Endometrial microvascular endothelial cells (primary cell): ENCODE measurements around the gene PPP1R18. TPM values are rescaled to one million over a fixed set of nuclear protein-coding genes. Genes with fewer than 3 reads are reported as not detected.

ENCODE experiments used
- in situ Hi-C: cut with HindIII; loops from 2 replicates; pipeline ENCODE4 v1.10.0; 2017; ENCODE audit warnings: low sequenced_read_pairs, low pct_unique_long_range_greater_than_20kb; ENCODE audit errors: inconsistent ontology term
- total RNA-seq: library from RNA; depleted of rRNA; stranded (reverse); fragments of >200 nt; gene quantifications from one replicate; pipeline ENCODE4 v1.2.3, GENCODE V29; 2015; ENCODE audit errors: inconsistent ontology term

PPP1R18 gene
- total RNA-seq, 1 donor from 2014 or later: 86.2 TPM

DNA sequence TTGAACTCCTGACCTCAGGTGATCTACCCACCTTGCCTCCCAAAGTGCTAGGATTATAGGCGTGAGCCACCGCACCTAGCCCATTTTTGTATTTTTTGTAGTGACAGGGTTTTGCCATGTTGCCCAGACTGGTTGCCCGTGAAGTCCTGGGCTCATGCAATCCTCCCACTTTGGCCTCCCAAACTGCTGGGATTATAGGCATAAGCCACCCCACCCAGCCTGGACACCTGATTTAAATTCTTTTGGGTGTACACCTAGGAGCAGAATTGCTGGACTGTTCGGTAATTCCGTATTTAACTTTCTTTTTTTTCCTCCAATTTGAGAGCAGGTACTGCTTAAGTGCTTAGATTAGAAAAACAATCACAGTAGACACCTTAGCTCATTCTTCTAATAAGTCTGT is 10.0 kb upstream of the PPP1R18 start:
- in situ Hi-C loops: no loop called here

GRCh38 chr6:30691208-30691847 is 4.9 kb upstream of the PPP1R18 start:
- in situ Hi-C loops: no loop called here

DNA sequence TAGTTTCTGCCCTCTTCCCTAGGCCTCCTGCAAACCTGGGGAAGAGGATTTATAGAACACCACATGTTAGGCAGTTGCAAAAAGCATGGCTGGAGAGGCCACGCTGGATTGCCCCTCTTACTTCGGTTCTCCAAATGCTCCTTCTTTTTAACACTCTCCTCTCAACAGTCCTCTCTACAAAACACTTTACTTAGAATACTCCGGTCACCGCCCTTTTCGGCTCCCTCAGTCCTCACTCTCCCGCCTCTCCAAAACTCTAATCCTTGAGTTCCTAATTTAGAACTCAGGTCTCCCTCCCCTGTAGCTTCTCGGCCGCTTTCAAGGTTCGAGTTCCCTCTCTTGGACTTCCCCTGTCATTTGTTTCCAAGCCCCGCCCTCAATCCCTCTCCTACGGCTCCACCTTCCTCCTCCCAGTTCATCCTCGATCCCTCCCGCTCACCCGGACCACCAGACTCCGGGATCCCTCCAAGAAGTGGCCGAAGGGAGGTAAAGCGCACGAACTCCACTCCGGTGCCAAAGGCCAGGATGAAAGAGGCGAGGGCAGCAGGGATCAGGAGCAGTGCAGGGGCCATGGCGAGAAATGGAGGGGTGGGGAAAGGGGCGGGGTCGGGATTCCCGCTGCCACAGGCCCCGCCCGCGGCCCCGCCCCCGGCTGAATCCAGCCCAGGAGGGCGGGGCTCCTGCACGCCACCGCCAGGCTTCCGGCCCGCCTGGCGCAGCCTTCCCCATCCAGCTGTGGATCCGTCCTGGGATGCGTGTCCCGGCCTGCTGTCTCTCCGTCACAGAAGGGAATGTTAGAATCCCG is 4.2 kb upstream of the PPP1R18 start, which contains the start of gene NRM:
NRM (minus strand) TSS at position 582 of the 805 bp plus-strand sequence; CDS start at position 572, 10 bp downstream.
- in situ Hi-C loops: no loop called here

DNA sequence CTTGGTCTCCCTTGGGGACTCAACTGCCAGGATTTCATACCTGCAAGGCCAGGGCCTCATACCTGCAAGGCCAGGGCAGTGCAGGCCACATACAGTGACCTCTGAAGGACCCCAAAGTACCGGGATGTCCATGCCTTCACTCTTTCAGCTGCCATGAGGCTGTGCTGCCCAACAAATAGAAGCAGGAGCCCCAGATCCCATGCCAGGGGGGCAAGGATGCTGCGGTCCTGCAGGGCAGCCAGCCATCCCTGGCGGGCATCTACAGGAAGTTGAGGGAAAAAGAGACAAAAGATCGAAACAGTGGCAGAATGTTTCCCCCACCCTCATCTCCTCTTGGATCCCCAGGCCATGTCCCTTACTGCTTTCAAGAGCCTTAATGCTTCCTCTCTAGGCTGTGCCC is 3.5 kb upstream of the PPP1R18 start:
- in situ Hi-C loops: loop anchor here (10.0 kb wide), 1 partner anchor 145 kb away; no protein-coding TSS in a partner anchor

DNA sequence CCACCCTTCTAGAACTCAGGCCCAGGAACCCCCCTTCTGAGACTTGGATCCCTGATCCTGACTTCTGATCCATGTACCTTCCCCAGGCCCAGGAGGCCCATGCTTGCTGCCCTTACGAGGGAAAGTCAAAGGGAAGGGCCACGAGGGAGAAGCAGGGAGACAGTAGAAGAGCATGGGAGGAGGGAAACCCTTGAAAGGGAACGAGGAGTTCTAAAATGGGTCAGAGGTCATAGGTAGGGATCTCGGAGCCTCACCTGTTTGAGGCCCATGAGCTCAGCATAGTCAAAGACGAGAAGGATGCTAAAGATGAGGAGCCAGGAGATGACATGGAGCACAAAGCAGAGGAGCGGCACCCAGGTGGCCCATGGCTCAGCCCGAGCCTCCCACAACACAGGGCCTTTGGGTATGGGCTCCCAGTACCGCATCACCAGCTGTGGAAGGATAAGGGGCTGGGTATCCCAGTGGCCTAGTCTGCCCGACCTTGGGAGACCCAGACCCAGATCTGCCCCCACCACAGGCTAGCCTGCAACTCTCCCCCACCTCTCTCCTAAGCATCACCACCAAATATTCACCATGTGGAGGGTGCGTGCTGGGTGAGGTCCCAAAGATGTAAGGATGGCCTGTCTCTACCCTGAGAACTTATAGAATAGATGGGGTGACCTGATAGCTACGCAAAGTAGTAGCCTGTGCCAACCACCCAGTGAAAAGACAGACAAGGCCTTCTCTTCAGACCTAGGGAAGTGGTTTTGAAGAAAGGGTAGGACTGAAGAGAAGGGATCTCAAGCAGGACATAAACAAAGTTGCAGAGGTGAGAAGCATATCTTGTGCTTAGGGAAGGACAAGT is 2.8 kb upstream of the PPP1R18 start:
- in situ Hi-C loops: loop anchor here (10.0 kb wide), 1 partner anchor 144 kb away; no protein-coding TSS in a partner anchor

- in situ Hi-C loops: loop anchor here (10.0 kb wide), 1 partner anchor 144 kb away; no protein-coding TSS in a partner anchor
Observed at GRCh38 chr6:30688569-30688968, 2.1 kb upstream of the PPP1R18 start.

DNA sequence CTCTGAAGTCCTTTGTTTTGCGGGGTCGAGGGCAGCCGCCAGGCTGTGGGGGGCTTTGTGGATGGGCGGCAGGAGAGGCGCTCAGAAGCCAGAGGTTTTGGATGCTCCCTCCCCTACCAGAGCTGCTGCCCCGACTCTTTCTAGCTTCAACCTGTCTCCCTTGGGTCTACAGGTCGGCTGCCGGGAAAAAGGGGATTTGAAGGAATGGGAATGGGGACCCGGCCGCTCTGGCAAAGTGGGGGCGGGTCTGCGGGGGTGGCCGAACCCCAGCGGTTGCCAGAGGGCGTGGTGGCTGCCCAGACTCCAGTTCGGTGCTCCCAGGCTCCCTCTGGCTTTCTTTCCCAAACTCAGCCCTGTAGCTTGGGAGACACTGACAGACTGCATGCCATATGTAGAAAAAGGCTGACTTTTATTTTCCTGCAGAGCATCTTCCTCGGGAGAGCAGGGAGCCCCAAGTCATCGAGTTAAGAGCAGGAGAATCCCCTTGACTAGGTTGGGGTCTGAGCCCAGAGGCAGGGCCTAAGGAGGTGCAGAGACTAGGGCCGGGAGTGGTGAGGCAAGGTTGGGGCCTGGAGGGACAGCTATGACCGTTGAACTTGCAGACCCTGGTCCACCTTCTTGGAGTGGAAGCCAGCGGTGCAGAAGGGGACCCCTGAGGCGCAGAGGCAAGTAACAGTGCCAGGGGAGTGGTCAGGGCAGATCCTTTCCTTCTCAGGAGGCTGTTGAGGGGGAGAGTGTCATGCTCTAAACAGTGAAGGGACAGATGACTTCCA is 1.4 kb upstream of the PPP1R18 start:
- in situ Hi-C loops: loop anchor here (10.0 kb wide), 1 partner anchor 143 kb away; no protein-coding TSS in a partner anchor

- in situ Hi-C loops: loop anchor here (10.0 kb wide), 1 partner anchor 142 kb away; no protein-coding TSS in a partner anchor
Observed at GRCh38 chr6:30686908-30687658, 638 bp upstream of the PPP1R18 start.

- in situ Hi-C loops: loop anchor here (10.0 kb wide), 1 partner anchor 141 kb away; no protein-coding TSS in a partner anchor
Observed at GRCh38 chr6:30685157-30686008, 1.1 kb downstream of the PPP1R18 start.

- in situ Hi-C loops: loop anchor here (10.0 kb wide), 1 partner anchor 140 kb away; no protein-coding TSS in a partner anchor
Observed at GRCh38 chr6:30684386-30685156, 1.9 kb downstream of the PPP1R18 start.

GRCh38 chr6:30683980-30684338 is 2.5 kb downstream of the PPP1R18 start:
- in situ Hi-C loops: loop anchor here (10.0 kb wide), 1 partner anchor 139 kb away; no protein-coding TSS in a partner anchor

DNA sequence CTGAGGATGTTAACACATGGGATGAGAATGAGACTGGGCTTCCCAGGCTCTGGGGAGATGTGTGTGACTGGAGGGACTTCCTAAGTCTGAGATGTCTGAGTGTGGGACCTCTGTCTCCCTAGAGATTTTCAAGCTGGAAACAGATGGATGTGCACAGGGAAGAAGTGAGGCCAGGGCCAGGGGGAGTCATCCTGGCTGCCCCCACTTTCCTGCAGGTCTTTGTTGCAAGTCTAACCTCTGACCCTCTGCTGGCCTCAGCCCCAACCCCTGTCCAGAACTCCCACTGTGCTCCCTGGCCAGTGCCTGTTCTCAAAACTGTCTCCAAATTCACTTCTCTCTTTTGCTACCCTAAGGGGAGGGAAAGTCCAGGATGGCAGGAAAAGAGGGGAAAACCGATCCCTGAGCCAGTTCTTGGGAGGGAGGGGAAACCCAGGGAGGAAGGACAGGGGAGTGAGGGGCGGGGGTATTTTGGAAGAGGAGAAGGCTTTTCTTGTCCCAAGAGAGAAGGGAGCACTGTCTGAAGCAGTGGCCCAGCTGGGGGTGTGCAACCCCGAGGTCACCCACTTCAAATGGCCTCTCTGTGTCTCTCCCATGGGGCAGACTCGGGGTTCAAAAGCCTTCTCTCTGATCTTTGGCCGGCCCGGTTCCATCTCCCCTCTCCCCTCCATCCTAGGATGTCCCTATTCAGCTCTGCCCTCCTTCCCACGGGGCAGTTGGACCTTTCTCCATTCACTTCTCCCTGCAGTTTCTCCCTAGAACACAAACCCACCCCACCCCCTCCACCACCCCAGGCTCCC is 3.1 kb downstream of the PPP1R18 start:
- in situ Hi-C loops: loop anchor here (10.0 kb wide), 1 partner anchor 139 kb away; no protein-coding TSS in a partner anchor

DNA sequence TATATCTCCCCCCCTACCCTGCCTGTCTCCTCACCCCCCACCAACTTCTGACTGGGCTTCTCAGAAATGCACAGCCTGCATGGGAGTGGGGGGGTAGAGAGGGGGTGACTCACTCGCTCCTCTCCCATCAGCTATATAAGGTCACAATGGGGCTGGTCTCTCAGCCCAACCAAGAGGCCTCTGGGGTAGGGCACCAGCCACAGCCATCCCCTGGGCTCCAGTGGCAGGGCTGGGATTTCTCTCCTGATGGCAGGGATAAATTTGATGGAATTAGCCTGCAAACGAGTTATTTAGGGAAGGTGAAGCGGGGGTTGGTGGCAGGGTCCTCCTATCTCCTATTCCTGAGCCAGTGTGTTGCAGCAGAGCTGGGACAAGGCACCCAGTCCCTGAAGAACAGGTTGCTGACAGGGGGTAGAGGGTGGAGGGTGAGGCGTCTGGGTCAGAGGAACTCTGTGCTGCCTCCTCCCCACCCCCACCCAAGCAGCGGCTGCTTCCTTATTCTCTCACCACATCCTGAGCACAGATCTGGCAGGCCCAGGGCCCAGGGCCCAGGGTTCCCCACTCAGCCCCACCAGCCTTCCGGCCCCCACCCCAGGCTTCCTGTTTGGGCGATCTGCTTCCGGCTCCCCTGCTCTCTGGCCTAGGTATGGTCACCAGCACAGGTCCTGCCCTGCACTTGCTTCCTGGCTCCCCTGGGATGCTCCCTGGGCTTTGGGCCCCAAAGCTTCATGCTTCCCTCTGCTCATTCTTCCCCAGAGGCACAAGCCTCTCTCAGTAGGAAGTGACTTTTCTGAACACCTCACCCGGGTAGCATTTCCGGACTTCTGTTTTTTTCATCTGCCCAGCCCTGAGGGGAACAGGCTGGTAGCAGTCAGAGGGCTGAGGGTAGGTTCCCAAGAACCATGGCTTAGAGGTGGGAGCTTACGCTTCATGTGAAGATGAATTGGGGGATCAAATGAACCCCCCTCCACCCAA is 4.0 kb downstream of the PPP1R18 start:
- in situ Hi-C loops: loop anchor here (10.0 kb wide), 1 partner anchor 138 kb away; no protein-coding TSS in a partner anchor

GRCh38 chr6:30681766-30682142 is 4.7 kb downstream of the PPP1R18 start:
- in situ Hi-C loops: loop anchor here (10.0 kb wide), 1 partner anchor 137 kb away; no protein-coding TSS in a partner anchor
